SK-N-SH (cell line): Measurements from ENCODE around the gene REEP3. TPM values are rescaled to one million over a fixed set of nuclear protein-coding genes. Genes with fewer than 3 reads are reported as not detected.

Source experiments
- CTCF ChIA-PET: fragments of 300-600, 350-600 bp; formaldehyde crosslinking; extraction: SDS; loops from one replicate; lab custom pipeline; 2021; lab: Yijun Ruan, JAX
- POLR2A ChIA-PET: fragments of 350-600 bp; sonication (Branson Sonifier 250); formaldehyde crosslinking; extraction: SDS; loops from one replicate; lab custom pipeline; 2020; ENCODE audit warnings: antibody characterized with exemption, inconsistent platforms; lab: Yijun Ruan, JAX
- DNase-seq: peaks from one replicate; pipeline ENCODE4 v3.0.0; 2012
- H2AFZ ChIP-seq: fragments of 200-600 bp; sonication (generic); 2 replicates; pipeline ENCODE4 v1.8.1; 2016; ENCODE audit warnings: antibody characterized with exemption, mild to moderate bottlenecking, low read depth
- H3F3A ChIP-seq: fragments of 200-600 bp; sonication (generic); replicated peaks from 2 replicates; pipeline ENCODE3; 2016; ENCODE audit warnings: antibody characterized with exemption, mild to moderate bottlenecking; ENCODE audit not compliant: insufficient read depth
- H3K27ac ChIP-seq, 2 experiments: fragments of 200-500 bp in 1 of 2; fragments of 200-600 bp in 1 of 2; sonication (Bioruptor generic) in 1 of 2; sonication (generic), shearing (Covaris generic) in 1 of 2; 2 replicates each; pipeline versions ENCODE4 v1.5.1 to v1.6.1; 2014 to 2016; ENCODE audit warnings: low read depth in 2 of 2, inconsistent platforms in 1 of 2, low read length in 1 of 2, mild to moderate bottlenecking in 1 of 2, mixed read lengths in 1 of 2
- H3K27me3 ChIP-seq: fragments of 200-600 bp; sonication (generic), shearing (Covaris generic); 2 replicates; pipeline ENCODE4 v1.6.1; 2016; ENCODE audit warnings: mixed run types; ENCODE audit not compliant: insufficient read depth
- H3K36me3 ChIP-seq, 2 experiments: fragments of 200-500 bp in 1 of 2; fragments of 200-600 bp in 1 of 2; sonication (Bioruptor generic) in 1 of 2; sonication (generic) in 1 of 2; replicated peaks in 1 of 2; 2 replicates each; pipeline versions ENCODE3 to v1.5.1; 2014 to 2016; ENCODE audit warnings: low read length in 1 of 2, mild to moderate bottlenecking in 1 of 2; ENCODE audit not compliant: insufficient read depth in 2 of 2, control insufficient read depth in 1 of 2
- H3K4me1 ChIP-seq, 2 experiments: fragments of 200-500 bp in 1 of 2; fragments of 200-600 bp in 1 of 2; sonication (Bioruptor generic) in 1 of 2; sonication (generic), shearing (Covaris generic) in 1 of 2; 2 replicates each; pipeline versions ENCODE4 v1.5.1 to v1.6.1; 2014 to 2016; ENCODE audit warnings: low read depth in 1 of 2, low read length in 1 of 2, mixed run types in 1 of 2; ENCODE audit not compliant: insufficient read depth in 2 of 2, control insufficient read depth in 1 of 2
- H3K4me2 ChIP-seq: fragments of 200-600 bp; sonication (generic), shearing (Covaris generic); 2 replicates; pipeline ENCODE4 v1.6.1; 2017; ENCODE audit warnings: mixed run types
- H3K4me3 ChIP-seq, 2 experiments: fragments of 200-500 bp in 1 of 2; fragments of 200-600 bp in 1 of 2; sonication (Bioruptor generic) in 1 of 2; sonication (generic), shearing (Covaris generic) in 1 of 2; 2 replicates each; pipeline versions ENCODE4 v1.5.1 to v1.8.1; 2014 to 2016; ENCODE audit warnings: low read depth in 2 of 2, inconsistent platforms in 1 of 2, low read length in 1 of 2, mild to moderate bottlenecking in 1 of 2, mixed read lengths in 1 of 2, moderate library complexity in 1 of 2
- H3K79me2 ChIP-seq: fragments of 200-600 bp; sonication (generic); 2 replicates; pipeline ENCODE4 v1.8.1; 2017; ENCODE audit warnings: mild to moderate bottlenecking; ENCODE audit not compliant: insufficient read depth
- H3K9ac ChIP-seq: fragments of 200-600 bp; sonication (generic); 2 replicates; pipeline ENCODE4 v1.6.1; 2017; ENCODE audit warnings: mixed run types
- H3K9me2 ChIP-seq: fragments of 200-600 bp; sonication (generic); 2 replicates; pipeline ENCODE4 v1.6.1; 2017; ENCODE audit warnings: mixed run types
- H3K9me3 ChIP-seq: fragments of 200-600 bp; sonication (generic); 2 replicates; pipeline ENCODE4 v1.6.1; 2017; ENCODE audit warnings: mixed run types, mild to moderate bottlenecking, moderate library complexity
- H4K20me1 ChIP-seq: fragments of 200-600 bp; sonication (generic); 2 replicates; pipeline ENCODE4 v1.6.1; 2017; ENCODE audit warnings: mild to moderate bottlenecking, mixed run types; ENCODE audit not compliant: insufficient read depth
- ELF1 ChIP-seq: IDR thresholded peaks from 2 replicates; pipeline ENCODE4 v1.4.0; 2012
- FOSL2 ChIP-seq: IDR thresholded peaks from 2 replicates; pipeline ENCODE4 v1.4.0; 2012; ENCODE audit warnings: low read depth, mild to moderate bottlenecking, moderate library complexity, borderline replicate concordance
- GATA2 ChIP-seq: sonication (generic); formaldehyde crosslinking; IDR thresholded peaks from 2 replicates; pipeline ENCODE4 v1.5.0; 2020; ENCODE audit warnings: mild to moderate bottlenecking, missing genetic modification reagents
- MEF2A ChIP-seq: IDR thresholded peaks from 2 replicates; pipeline ENCODE4 v1.4.0; 2012; ENCODE audit warnings: low read depth, borderline replicate concordance
- MXI1 ChIP-seq: IDR thresholded peaks from 2 replicates; pipeline ENCODE4 v1.6.1; 2012; ENCODE audit warnings: mild to moderate bottlenecking, low read depth, low read length, improper control_type of control experiment
- NRF1 ChIP-seq: IDR thresholded peaks from 2 replicates; pipeline ENCODE4 v1.6.1; 2012; ENCODE audit warnings: low read depth, mild to moderate bottlenecking, low read length
- POLR2AphosphoS5 ChIP-seq: IDR thresholded peaks from 2 replicates; pipeline ENCODE4 v1.6.1; 2012; ENCODE audit warnings: low read depth, low read length
- RAD21 ChIP-seq: IDR thresholded peaks from 2 replicates; pipeline ENCODE4 v1.6.1; 2012; ENCODE audit warnings: mild to moderate bottlenecking, low read length
- RXRA ChIP-seq: IDR thresholded peaks from 2 replicates; pipeline ENCODE4 v1.4.0; 2012; ENCODE audit warnings: low read depth, mild to moderate bottlenecking, borderline replicate concordance
- SMC3 ChIP-seq: IDR thresholded peaks from 2 replicates; pipeline ENCODE4 v1.6.1; 2012; ENCODE audit warnings: low read depth, low read length, improper control_type of control experiment
- TEAD4 ChIP-seq: IDR thresholded peaks from 2 replicates; pipeline ENCODE4 v1.4.0; 2012; ENCODE audit warnings: mild to moderate bottlenecking, borderline replicate concordance; ENCODE audit not compliant: insufficient read depth
- USF2 ChIP-seq: fragments of 150-350 bp; IDR thresholded peaks from 2 replicates; pipeline ENCODE4 v1.6.1; 2017; ENCODE audit warnings: antibody characterized with exemption, low read length, low read depth, borderline replicate concordance
- WGBS: methylation state at CpG from one replicate; pipeline ENCODE4 v1.1.6; 2017; ENCODE audit warnings: low lambda C conversion rate; 5-methylcytosine and 5-hydroxymethylcytosine counted together
- polyA plus RNA-seq, 3 experiments: library from polyadenylated mRNA; depleted of rRNA; stranded (reverse); fragments of >200 nt; gene quantifications; 2 replicates each; pipeline ENCODE4 v1.2.3, GENCODE V29; 2012

The REEP3 gene
- polyA plus RNA-seq, 1 of the 3 experiments (the other 2 are of a cell fraction), result 7.6 TPM

- H3K36me3 ChIP-seq, result peaks cover 4 to 7% of the 10 kb centered on the region in 2 experiments
- DNase-seq, result peak; percentile 33
- H3K27me3 ChIP-seq, result no peaks in the 10 kb centered on the region
- H3K9me3 ChIP-seq, result no peaks in the 10 kb centered on the region
- no peaks in the 10 kb centered on the region for H4K20me1 ChIP-seq
- H2AFZ ChIP-seq, result no peak overlapping the region
- CTCF ChIA-PET, result interaction anchor here (0.6 to 1.3 kb wide), 3 partner anchors 12 to 1631 kb away, joined by 3 read pairs; no protein-coding TSS in a partner anchor
- peak overlapping the region in 1 of 2 experiments; percentile 76; a peak in 2 of 4 replicates for H3K27ac ChIP-seq
- no peaks in the 10 kb centered on the region for H3K79me2 ChIP-seq
- POLR2A ChIA-PET, result no interaction called here
- no peaks in the 10 kb centered on the region for H3K9me2 ChIP-seq
- H3F3A ChIP-seq, result peaks cover 12% of the 10 kb centered on the region
- TF ChIP-seq RAD21, result peak; percentile 9; the same call in 1 of the 2 replicates
- no peak for TF ChIP-seq ELF1
- TF ChIP-seq MXI1, result 0 out of 2 replicates have a peak, but pooled peaks have one; percentile 29
- TF ChIP-seq MEF2A, result no peak
- no peak for TF ChIP-seq RXRA
- peaks cover 9 to 11% of the 10 kb centered on the region in 2 experiments; a peak in 3 of 4 replicates for H3K4me1 ChIP-seq
- H3K9ac ChIP-seq, result no peak overlapping the region
- 89% methylated on average over 2 of the region's 2 CpGs for WGBS
- H3K4me3 ChIP-seq, result no peak overlapping the region
- no peak overlapping the region for H3K4me2 ChIP-seq
Measured at GRCh38 chr10:63614371-63614891, 93.2 kb downstream of the REEP3 start.

DNA sequence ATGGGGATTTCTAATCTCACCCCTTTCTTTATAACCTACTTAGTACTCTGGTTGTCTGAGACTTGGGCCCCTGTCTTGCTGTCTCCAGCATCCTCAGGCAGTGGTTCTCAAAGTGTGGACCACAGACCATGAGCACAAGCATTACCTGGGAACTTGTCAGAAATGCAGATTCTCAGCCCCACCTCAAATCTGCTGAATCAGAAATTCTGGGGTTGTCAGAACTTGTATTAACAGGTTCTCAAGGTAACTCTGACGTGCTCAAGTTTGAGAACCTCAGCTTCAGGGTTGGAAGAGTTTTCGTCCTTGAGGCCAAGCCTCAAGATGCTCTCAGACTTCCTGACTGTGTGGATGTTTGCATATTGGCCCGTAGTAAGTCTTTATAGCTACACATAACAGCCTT lies 97.4 kb downstream of the REEP3 start:
- no peak overlapping the region for H3K9ac ChIP-seq
- no peak for TF ChIP-seq RXRA
- no peak for TF ChIP-seq FOSL2
- TF ChIP-seq SMC3, result no peak
- TF ChIP-seq NRF1, result no peak
- no peak for TF ChIP-seq GATA2 (CRISPR knock-in tag)
- no peak for TF ChIP-seq POLR2AphosphoS5
- no peak for TF ChIP-seq ELF1
- no peak for TF ChIP-seq TEAD4
- TF ChIP-seq USF2, result no peak
- H3K27ac ChIP-seq, result no peak overlapping the region
- peaks cover 5 to 9% of the 10 kb centered on the region in 2 experiments; a peak in 3 of 4 replicates for H3K4me1 ChIP-seq
- no peaks in the 10 kb centered on the region for H3K79me2 ChIP-seq
- ChIA-PET POLR2A (no interaction called here), CTCF (interaction anchor here (1.4 kb wide), 1 partner anchor 101 kb away, joined by 4 read pairs; no protein-coding TSS in a partner anchor)
- no peaks in the 10 kb centered on the region for H3K9me3 ChIP-seq
- no peaks in the 10 kb centered on the region for H3K27me3 ChIP-seq
- H3K4me2 ChIP-seq, result no peak overlapping the region
- DNase-seq, result no peak
- H3K36me3 ChIP-seq, result peaks cover 15 to 24% of the 10 kb centered on the region in 2 experiments
- no peaks in the 10 kb centered on the region for H3K9me2 ChIP-seq
- H4K20me1 ChIP-seq, result no peaks in the 10 kb centered on the region
- 85% methylated on average over 3 of the region's 3 CpGs for WGBS
- H3F3A ChIP-seq, result peaks cover 3% of the 10 kb centered on the region
- H3K4me3 ChIP-seq, result no peak overlapping the region
- no peak overlapping the region for H2AFZ ChIP-seq
